Calu3 (cell line): Measurements from ENCODE around the gene RASL10B. TPM values are rescaled to one million over a fixed set of nuclear protein-coding genes. Genes with fewer than 3 reads are reported as not detected.

Experiments used
- BruUV-seq: library from RNA; stranded (reverse); fragments of 400-500 nt; replicated peaks from 2 replicates; lab custom pipeline; 2021; lab: Mats Ljungman, UMichigan
- CTCF ChIA-PET: fragments of 300-600 bp; sonication (Branson Sonifier 250); formaldehyde crosslinking; loops from one replicate; lab custom pipeline; 2022; ENCODE audit warnings: antibody characterized with exemption; lab: Charles Lee
- DNase-seq: peaks from one replicate; pipeline ENCODE4 v3.0.0; 2022
- H3K27ac Mint-ChIP-seq: one replicate; pipeline ENCODE4 v1.8.0; 2022; ENCODE audit warnings: mixed read lengths; ENCODE audit not compliant: unreplicated experiment
- H3K27me3 Mint-ChIP-seq: one replicate; pipeline ENCODE4 v1.8.0; 2022; ENCODE audit warnings: mixed read lengths; ENCODE audit not compliant: unreplicated experiment
- H3K36me3 Mint-ChIP-seq: one replicate; pipeline ENCODE4 v1.8.0; 2022; ENCODE audit warnings: mild to moderate bottlenecking, moderate library complexity, mixed read lengths; ENCODE audit not compliant: insufficient read depth, unreplicated experiment
- H3K4me1 Mint-ChIP-seq: one replicate; pipeline ENCODE4 v1.8.0; 2022; ENCODE audit warnings: mild to moderate bottlenecking, low read depth, mixed read lengths; ENCODE audit not compliant: unreplicated experiment
- H3K4me3 Mint-ChIP-seq: one replicate; pipeline ENCODE4 v1.8.0; 2022; ENCODE audit warnings: mild to moderate bottlenecking, low read depth, moderate library complexity, mixed read lengths; ENCODE audit not compliant: unreplicated experiment
- H3K9me3 Mint-ChIP-seq: one replicate; pipeline ENCODE4 v1.8.0; 2022; ENCODE audit warnings: low read depth, mixed read lengths; ENCODE audit not compliant: unreplicated experiment
- intact Hi-C: fragments of 100-400 bp; cut with micrococcal nuclease; formaldehyde crosslinking; loops from one replicate; pipeline ENCODE4 v1.10.0; 2022; ENCODE audit not compliant: unreplicated experiment
- total RNA-seq: library from RNA; stranded (reverse); gene quantifications from 2 replicates; pipeline ENCODE4 v1.2.3, GENCODE V29; 2022
- TF ChIP-seq, protein P1 (sequence below): fragments of 200-600 bp; IDR thresholded peaks from one replicate; pipeline ENCODE4 v1.8.0; 2022; ENCODE audit warnings: antibody characterized with exemption; ENCODE audit not compliant: unreplicated experiment

The RASL10B gene
- total RNA-seq, 1 experiment from 2014 or later = 1.4 TPM

GRCh38 chr17:35713069-35713728 lies 18.2 kb upstream of the RASL10B start:
- CTCF ChIA-PET = no interaction called here
- peaks cover 29% of the 10 kb centered on the region for H3K36me3 Mint-ChIP-seq
- H3K4me3 Mint-ChIP-seq = no peak overlapping the region
- peaks cover 10% of the 10 kb centered on the region for H3K4me1 Mint-ChIP-seq
- H3K27ac Mint-ChIP-seq = no peak overlapping the region
- H3K27me3 Mint-ChIP-seq = no peaks in the 10 kb centered on the region
- no peaks in the 10 kb centered on the region for H3K9me3 Mint-ChIP-seq
- intact Hi-C loops = no loop called here
- no TSS peak for BruUV-seq
- TF ChIP-seq, protein P1, sequence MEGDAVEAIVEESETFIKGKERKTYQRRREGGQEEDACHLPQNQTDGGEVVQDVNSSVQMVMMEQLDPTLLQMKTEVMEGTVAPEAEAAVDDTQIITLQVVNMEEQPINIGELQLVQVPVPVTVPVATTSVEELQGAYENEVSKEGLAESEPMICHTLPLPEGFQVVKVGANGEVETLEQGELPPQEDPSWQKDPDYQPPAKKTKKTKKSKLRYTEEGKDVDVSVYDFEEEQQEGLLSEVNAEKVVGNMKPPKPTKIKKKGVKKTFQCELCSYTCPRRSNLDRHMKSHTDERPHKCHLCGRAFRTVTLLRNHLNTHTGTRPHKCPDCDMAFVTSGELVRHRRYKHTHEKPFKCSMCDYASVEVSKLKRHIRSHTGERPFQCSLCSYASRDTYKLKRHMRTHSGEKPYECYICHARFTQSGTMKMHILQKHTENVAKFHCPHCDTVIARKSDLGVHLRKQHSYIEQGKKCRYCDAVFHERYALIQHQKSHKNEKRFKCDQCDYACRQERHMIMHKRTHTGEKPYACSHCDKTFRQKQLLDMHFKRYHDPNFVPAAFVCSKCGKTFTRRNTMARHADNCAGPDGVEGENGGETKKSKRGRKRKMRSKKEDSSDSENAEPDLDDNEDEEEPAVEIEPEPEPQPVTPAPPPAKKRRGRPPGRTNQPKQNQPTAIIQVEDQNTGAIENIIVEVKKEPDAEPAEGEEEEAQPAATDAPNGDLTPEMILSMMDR = no peak
- no peak for DNase-seq

DNA sequence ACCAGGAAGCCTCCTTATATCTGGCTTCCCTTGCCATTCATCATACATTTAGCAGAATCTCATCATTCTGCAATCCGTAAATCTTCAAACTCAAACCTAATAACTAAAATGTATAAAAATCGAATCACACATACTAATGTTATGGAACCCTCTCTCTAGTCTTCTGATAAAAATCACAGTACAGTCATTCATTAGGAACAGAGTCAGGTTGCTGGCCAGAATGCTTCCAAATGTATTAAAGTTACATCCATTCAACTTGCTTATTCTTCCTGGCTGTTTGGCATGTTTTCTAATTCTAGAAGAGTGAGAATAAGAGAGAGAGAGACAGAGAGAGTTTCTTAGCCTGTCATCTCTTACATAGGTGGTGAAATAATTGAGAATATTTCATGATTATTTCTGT lies 16.5 kb upstream of the RASL10B start:
- CTCF ChIA-PET = no interaction called here

GRCh38 chr17:35715416-35715815 lies 16.0 kb upstream of the RASL10B start:
- DNase-seq = no peak
- TF ChIP-seq, protein P1 = no peak
- Mint-ChIP-seq H3K4me1 (no peaks in the 10 kb centered on the region), H3K9me3 (no peaks in the 10 kb centered on the region), H3K36me3 (peaks cover 29% of the 10 kb centered on the region), H3K27me3 (no peaks in the 10 kb centered on the region), H3K27ac (no peak overlapping the region), H3K4me3 (no peak overlapping the region)
- BruUV-seq = no TSS peak
- intact Hi-C loops = no loop called here
- CTCF ChIA-PET = no interaction called here

More for the DNA sequence above, 16.5 kb upstream of the RASL10B start:
- H3K27ac Mint-ChIP-seq = no peak overlapping the region
- H3K9me3 Mint-ChIP-seq = no peaks in the 10 kb centered on the region
- H3K27me3 Mint-ChIP-seq = no peaks in the 10 kb centered on the region
- no peak overlapping the region for H3K4me3 Mint-ChIP-seq
- H3K36me3 Mint-ChIP-seq = peaks cover 34% of the 10 kb centered on the region
- DNase-seq = no peak
- no TSS peak for BruUV-seq
- TF ChIP-seq, protein P1 = no peak
- intact Hi-C loops = no loop called here
- no peaks in the 10 kb centered on the region for H3K4me1 Mint-ChIP-seq

- Mint-ChIP-seq H3K4me3 (no peak overlapping the region), H3K27me3 (no peaks in the 10 kb centered on the region), H3K36me3 (peaks cover 32% of the 10 kb centered on the region), H3K4me1 (no peaks in the 10 kb centered on the region), H3K9me3 (no peaks in the 10 kb centered on the region), H3K27ac (no peak overlapping the region)
- BruUV-seq = no TSS peak
- TF ChIP-seq, protein P1 = no peak
- CTCF ChIA-PET = no interaction called here
- intact Hi-C loops = no loop called here
- DNase-seq = no peak
Observed at GRCh38 chr17:35716173-35716572, 15.3 kb upstream of the RASL10B start.
